H1 (cell line): Measurements from ENCODE around the gene NDUFA12.

Experiments
- HDAC6 ChIP-seq: IDR thresholded peaks from one replicate; pipeline ENCODE4 v1.7.1; 2012; ENCODE audit warnings: low read depth, mild to moderate bottlenecking, inconsistent platforms, low read length, moderate library complexity
- POLR2A ChIP-seq, 2 experiments: IDR thresholded peaks; 1 replicate in 1 of 2; 2 replicates in 1 of 2; pipeline ENCODE4 v1.6.1; 2011; ENCODE audit warnings: low read depth in 2 of 2, low read length in 2 of 2, mild to moderate bottlenecking in 2 of 2; ENCODE audit errors: control extremely low read depth in 1 of 2

- TF ChIP-seq POLR2A (IDR thresholded peaks at IDR 0.05; ENCODE audit: control extremely low read depth in 1 of 2, low read depth in 2 of 2, low read length in 2 of 2) (no peak), HDAC6 (no peak)
Observed at GRCh38 chr12:95037906-95038305, 34.4 kb upstream of the NDUFA12 start.
